SK-N-SH (cell line): Measurements from ENCODE around the gene DLK2.

ENCODE experiments used
- EP300 ChIP-seq, 2 experiments: IDR thresholded peaks; 2 replicates each; pipeline versions ENCODE4 v1.4.0 to v1.6.1; 2012; ENCODE audit warnings: borderline replicate concordance in 1 of 2, low read depth in 1 of 2, low read length in 1 of 2
- SMC3 ChIP-seq: IDR thresholded peaks from 2 replicates; pipeline ENCODE4 v1.6.1; 2012; ENCODE audit warnings: low read depth, low read length, improper control_type of control experiment
- TEAD4 ChIP-seq: IDR thresholded peaks from 2 replicates; pipeline ENCODE4 v1.4.0; 2012; ENCODE audit warnings: mild to moderate bottlenecking, borderline replicate concordance; ENCODE audit not compliant: insufficient read depth
- USF1 ChIP-seq: IDR thresholded peaks from 2 replicates; pipeline ENCODE4 v1.4.0; 2012; ENCODE audit warnings: low read depth, borderline replicate concordance
- TF ChIP-seq, protein P1 (sequence below): fragments of 200-600 bp; sonication (generic); IDR thresholded peaks from 2 replicates; pipeline ENCODE4 v1.6.1; 2017; ENCODE audit warnings: antibody characterized with exemption, mild to moderate bottlenecking, moderate library complexity

DNA sequence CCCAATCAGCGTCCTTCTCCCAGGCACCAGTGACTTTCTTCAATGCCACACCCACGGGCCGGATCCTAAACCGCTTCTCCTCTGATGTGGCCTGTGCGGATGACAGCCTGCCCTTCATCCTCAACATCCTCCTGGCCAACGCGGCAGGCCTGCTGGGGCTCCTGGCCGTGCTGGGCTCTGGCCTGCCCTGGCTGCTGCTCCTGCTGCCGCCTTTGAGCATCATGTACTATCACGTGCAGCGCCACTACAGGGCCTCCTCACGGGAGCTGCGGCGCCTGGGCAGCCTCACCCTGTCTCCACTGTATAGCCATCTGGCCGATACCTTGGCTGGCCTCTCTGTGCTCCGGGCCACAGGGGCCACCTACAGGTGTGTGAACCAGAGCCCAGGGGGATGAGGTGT lies 9.8 kb downstream of the DLK2 start:
- TF ChIP-seq, protein P1, sequence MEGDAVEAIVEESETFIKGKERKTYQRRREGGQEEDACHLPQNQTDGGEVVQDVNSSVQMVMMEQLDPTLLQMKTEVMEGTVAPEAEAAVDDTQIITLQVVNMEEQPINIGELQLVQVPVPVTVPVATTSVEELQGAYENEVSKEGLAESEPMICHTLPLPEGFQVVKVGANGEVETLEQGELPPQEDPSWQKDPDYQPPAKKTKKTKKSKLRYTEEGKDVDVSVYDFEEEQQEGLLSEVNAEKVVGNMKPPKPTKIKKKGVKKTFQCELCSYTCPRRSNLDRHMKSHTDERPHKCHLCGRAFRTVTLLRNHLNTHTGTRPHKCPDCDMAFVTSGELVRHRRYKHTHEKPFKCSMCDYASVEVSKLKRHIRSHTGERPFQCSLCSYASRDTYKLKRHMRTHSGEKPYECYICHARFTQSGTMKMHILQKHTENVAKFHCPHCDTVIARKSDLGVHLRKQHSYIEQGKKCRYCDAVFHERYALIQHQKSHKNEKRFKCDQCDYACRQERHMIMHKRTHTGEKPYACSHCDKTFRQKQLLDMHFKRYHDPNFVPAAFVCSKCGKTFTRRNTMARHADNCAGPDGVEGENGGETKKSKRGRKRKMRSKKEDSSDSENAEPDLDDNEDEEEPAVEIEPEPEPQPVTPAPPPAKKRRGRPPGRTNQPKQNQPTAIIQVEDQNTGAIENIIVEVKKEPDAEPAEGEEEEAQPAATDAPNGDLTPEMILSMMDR, result no peak
- TF ChIP-seq USF1 (no peak), EP300 (IDR thresholded peaks at IDR 0.05; ENCODE audit: borderline replicate concordance in 1 of 2, low read depth in 1 of 2, low read length in 1 of 2) (no peak), TEAD4 (no peak), SMC3 (no peak)
